ENCODE results near the gene ACTN4. TPM values are rescaled to one million over a fixed set of nuclear protein-coding genes. Genes with fewer than 3 reads are reported as not detected.
A peak's percentile ranks its signal among the peaks of the same experiment; 100 is the strongest.

Gene ACTN4
- total RNA-seq, 2 experiments from 2014 or later = 532 to 534 TPM

GRCh38 chr19:38736413-38737280 is 89.2 kb downstream of the ACTN4 start:
- peaks cover 62% of the 10 kb centered on the region for H3K4me1 Mint-ChIP-seq

GRCh38 chr19:38737281-38737865 is 89.9 kb downstream of the ACTN4 start:
- POLR2A ChIA-PET = interaction anchor here (1.2 kb wide), 1 partner anchor 83 kb away, joined by 3 read pairs; no protein-coding TSS in a partner anchor

More at GRCh38 chr19:38736413-38737280, 89.2 kb downstream of the ACTN4 start:
- no peak overlapping the region for H3K27ac Mint-ChIP-seq
- H3K4me3 Mint-ChIP-seq = peak overlapping the region; percentile 63
- H3K36me3 Mint-ChIP-seq (ENCODE audit: low read depth) = peaks cover 13% of the 10 kb centered on the region
- no peaks in the 10 kb centered on the region for H3K9me3 Mint-ChIP-seq
- DNase-seq = peak; percentile 70
- POLR2A ChIA-PET = no interaction called here
- CTCF ChIA-PET = no interaction called here
- peaks cover 4% of the 10 kb centered on the region for H3K27me3 Mint-ChIP-seq

GRCh38 chr19:38737921-38738737 is 90.7 kb downstream of the ACTN4 start:
- Mint-ChIP-seq H3K4me3 (peak overlapping the region; percentile 49), H3K36me3 (ENCODE audit: low read depth) (no peaks in the 10 kb centered on the region), H3K27ac (no peak overlapping the region), H3K9me3 (no peaks in the 10 kb centered on the region), H3K27me3 (peaks cover 4% of the 10 kb centered on the region), H3K4me1 (peaks cover 51% of the 10 kb centered on the region)
- no peak for DNase-seq
- ChIA-PET POLR2A (interaction anchor here (1.2 to 1.5 kb wide), 2 partner anchors 31 to 82 kb away, joined by 3 read pairs; no protein-coding TSS in a partner anchor), CTCF (interaction anchor here (1.7 kb wide), 1 partner anchor 192 kb away, joined by 11 read pairs; the partner anchor contains the start of genes MRPS12 and SARS2)

More at GRCh38 chr19:38737281-38737865, 89.9 kb downstream of the ACTN4 start:
- CTCF ChIA-PET = no interaction called here
- Mint-ChIP-seq H3K27ac (no peak overlapping the region), H3K9me3 (no peaks in the 10 kb centered on the region), H3K27me3 (peaks cover 4% of the 10 kb centered on the region), H3K4me3 (peak overlapping the region; percentile 49), H3K4me1 (peaks cover 58% of the 10 kb centered on the region), H3K36me3 (ENCODE audit: low read depth) (peaks cover 6% of the 10 kb centered on the region)
- DNase-seq = no peak

- no peaks in the 10 kb centered on the region for H3K9me3 Mint-ChIP-seq
- CTCF ChIA-PET = interaction anchor here (1.0 to 1.7 kb wide), 2 partner anchors 30 to 191 kb away, joined by 3 to 11 read pairs; partner anchors contain the start of genes MRPS12 and SARS2
- H3K36me3 Mint-ChIP-seq (ENCODE audit: low read depth) = no peaks in the 10 kb centered on the region
- H3K27ac Mint-ChIP-seq = no peak overlapping the region
- peak; percentile 39 for DNase-seq
- peaks cover 38% of the 10 kb centered on the region for H3K4me1 Mint-ChIP-seq
- H3K27me3 Mint-ChIP-seq = peaks cover 4% of the 10 kb centered on the region
- no peak overlapping the region for H3K4me3 Mint-ChIP-seq
- POLR2A ChIA-PET = interaction anchor here (1.5 kb wide), 1 partner anchor 30 kb away, joined by 3 read pairs; no protein-coding TSS in a partner anchor
Measured at GRCh38 chr19:38739440-38740256, 92.2 kb downstream of the ACTN4 start.

- peaks cover 4% of the 10 kb centered on the region for H3K27me3 Mint-ChIP-seq
- H3K9me3 Mint-ChIP-seq = no peaks in the 10 kb centered on the region
- no peaks in the 10 kb centered on the region for H3K36me3 Mint-ChIP-seq (ENCODE audit: low read depth)
- ChIA-PET CTCF (interaction anchor here (0.7 to 1.7 kb wide), 2 partner anchors 147 to 190 kb away, joined by 4 to 11 read pairs; partner anchors contain the start of genes MRPS12 and SARS2), POLR2A (no interaction called here)
- H3K4me1 Mint-ChIP-seq = peaks cover 35% of the 10 kb centered on the region
- H3K27ac Mint-ChIP-seq = no peak overlapping the region
- no peak overlapping the region for H3K4me3 Mint-ChIP-seq
- DNase-seq = no peak
Measured at GRCh38 chr19:38740257-38740592, 92.8 kb downstream of the ACTN4 start.

GRCh38 chr19:38740932-38741331 is 93.5 kb downstream of the ACTN4 start:
- no peak overlapping the region for H3K4me3 Mint-ChIP-seq
- no peak overlapping the region for H3K27ac Mint-ChIP-seq
- no peak for DNase-seq
- no peaks in the 10 kb centered on the region for H3K36me3 Mint-ChIP-seq (ENCODE audit: low read depth)
- ChIA-PET CTCF (interaction anchor here (0.6 kb wide), 1 partner anchor 24 kb away, joined by 3 read pairs; no protein-coding TSS in a partner anchor), POLR2A (no interaction called here)
- peaks cover 33% of the 10 kb centered on the region for H3K4me1 Mint-ChIP-seq
- H3K9me3 Mint-ChIP-seq = no peaks in the 10 kb centered on the region
- H3K27me3 Mint-ChIP-seq = peaks cover 4% of the 10 kb centered on the region

GRCh38 chr19:38741670-38742069 is 94.2 kb downstream of the ACTN4 start:
- DNase-seq = no peak
- Mint-ChIP-seq H3K36me3 (ENCODE audit: low read depth) (no peaks in the 10 kb centered on the region), H3K9me3 (no peaks in the 10 kb centered on the region), H3K27me3 (peaks cover 4% of the 10 kb centered on the region), H3K4me3 (no peak overlapping the region), H3K4me1 (peaks cover 28% of the 10 kb centered on the region), H3K27ac (no peak overlapping the region)
- POLR2A ChIA-PET = no interaction called here
- CTCF ChIA-PET = interaction anchor here (0.6 to 1.2 kb wide), 2 partner anchors 23 to 146 kb away, joined by 3 read pairs; no protein-coding TSS in a partner anchor

GRCh38 chr19:38742296-38742695 is 94.8 kb downstream of the ACTN4 start:
- ChIA-PET POLR2A (no interaction called here), CTCF (interaction anchor here (1.2 kb wide), 1 partner anchor 145 kb away, joined by 3 read pairs; no protein-coding TSS in a partner anchor)
- Mint-ChIP-seq H3K4me3 (no peak overlapping the region), H3K36me3 (ENCODE audit: low read depth) (no peaks in the 10 kb centered on the region), H3K27me3 (peaks cover 4% of the 10 kb centered on the region), H3K4me1 (peaks cover 28% of the 10 kb centered on the region), H3K27ac (no peak overlapping the region), H3K9me3 (no peaks in the 10 kb centered on the region)
- DNase-seq = no peak

- ChIA-PET POLR2A (no interaction called here), CTCF (no interaction called here)
- Mint-ChIP-seq H3K4me3 (no peak overlapping the region), H3K27ac (no peak overlapping the region), H3K27me3 (peaks cover under 1% of the 10 kb centered on the region), H3K4me1 (peaks cover 23% of the 10 kb centered on the region), H3K9me3 (no peaks in the 10 kb centered on the region), H3K36me3 (ENCODE audit: low read depth) (no peaks in the 10 kb centered on the region)
- DNase-seq = no peak
Measured at GRCh38 chr19:38742906-38743305, 95.5 kb downstream of the ACTN4 start.

- Mint-ChIP-seq H3K4me3 (no peak overlapping the region), H3K27ac (no peak overlapping the region), H3K9me3 (no peaks in the 10 kb centered on the region), H3K27me3 (no peaks in the 10 kb centered on the region), H3K4me1 (peaks cover 19% of the 10 kb centered on the region), H3K36me3 (ENCODE audit: low read depth) (no peaks in the 10 kb centered on the region)
- ChIA-PET POLR2A (no interaction called here), CTCF (interaction anchor here (1.3 to 1.4 kb wide), 2 partner anchors 9 to 187 kb away, joined by 3 to 4 read pairs; partner anchors contain the start of genes MRPS12 and SARS2)
- no peak for DNase-seq
Measured at GRCh38 chr19:38743394-38744297, 96.2 kb downstream of the ACTN4 start.

- no peaks in the 10 kb centered on the region for H3K27me3 Mint-ChIP-seq
- CTCF ChIA-PET = interaction anchor here (1.3 to 1.4 kb wide), 2 partner anchors 9 to 186 kb away, joined by 3 to 4 read pairs; partner anchors contain the start of genes MRPS12 and SARS2
- POLR2A ChIA-PET = no interaction called here
Measured at GRCh38 chr19:38744298-38744681, 96.8 kb downstream of the ACTN4 start, which contains the start of gene CAPN12. TSS of gene CAPN12 (minus strand) at chr19:38744474. CDS start at chr19:38744165, 309 bp downstream.

More at GRCh38 chr19:38744298-38744681, 96.8 kb downstream of the ACTN4 start, which contains the start of gene CAPN12:
- peaks cover 15% of the 10 kb centered on the region for H3K4me1 Mint-ChIP-seq
- H3K36me3 Mint-ChIP-seq (ENCODE audit: low read depth) = no peaks in the 10 kb centered on the region
- H3K27ac Mint-ChIP-seq = no peak within 1 kb of the TSS
- H3K9me3 Mint-ChIP-seq = no peaks in the 10 kb centered on the region
- H3K4me3 Mint-ChIP-seq = no peak within 1 kb of the TSS
- no peak for DNase-seq
